GM13976 (cell line): Measurements from ENCODE around the gene ARHGEF17.
A peak's percentile ranks its signal among the peaks of the same experiment; 100 is the strongest.

Source experiments
- DNase-seq: peaks from one replicate; pipeline ENCODE4 v3.0.0; 2012; ENCODE audit warnings: low spot score
- CTCF ChIP-seq: IDR thresholded peaks from 2 replicates; pipeline ENCODE4 v1.5.1; 2012; ENCODE audit warnings: borderline replicate concordance, mild to moderate bottlenecking; ENCODE audit not compliant: insufficient read depth; ENCODE audit errors: extremely low read depth, missing control alignments, control extremely low read depth
- in situ Hi-C: fragments of 300-500 bp; cut with MboI; formaldehyde crosslinking; loops from one replicate; pipeline ENCODE4 v1.12.0; 2022; ENCODE audit warnings: low sequenced_read_pairs, mixed read lengths, inconsistent platforms; ENCODE audit not compliant: unreplicated experiment

Gene ARHGEF17

GRCh38 chr11:73331138-73331916, 23.3 kb downstream of the ARHGEF17 start:
- no peak for DNase-seq
- in situ Hi-C loops, result no loop called here

GRCh38 chr11:73333173-73333572, 25.1 kb downstream of the ARHGEF17 start:
- TF ChIP-seq CTCF, result no peak
- DNase-seq, result no peak
- in situ Hi-C loops, result no loop called here

More at GRCh38 chr11:73331138-73331916, 23.3 kb downstream of the ARHGEF17 start:
- TF ChIP-seq CTCF, result no peak

GRCh38 chr11:73333640-73334383, 25.7 kb downstream of the ARHGEF17 start:
- no peak for TF ChIP-seq CTCF

GRCh38 chr11:73334384-73335203, 26.5 kb downstream of the ARHGEF17 start:
- peak; percentile 52 for TF ChIP-seq CTCF
- DNase-seq, result peak; percentile 75
- in situ Hi-C loops, result loop anchor here (5.0 kb wide), 1 partner anchor 32 kb away; no protein-coding TSS in a partner anchor

More at GRCh38 chr11:73333640-73334383, 25.7 kb downstream of the ARHGEF17 start:
- no peak for DNase-seq
- in situ Hi-C loops, result no loop called here

GRCh38 chr11:73335204-73335923, 27.3 kb downstream of the ARHGEF17 start:
- peak; percentile 84 for DNase-seq
- in situ Hi-C loops, result loop anchor here (5.0 kb wide), 1 partner anchor 33 kb away; no protein-coding TSS in a partner anchor
- peak; percentile 94 for TF ChIP-seq CTCF
